Effector memory CD8-positive, alpha-beta T cell (primary cell): ENCODE results near the gene AARS2.

Experiments
- ATAC-seq: fragments of 150-1000 bp; cut with Tn5 transposase; replicated peaks from 2 replicates; pipeline ENCODE4 v1.10.0; 2021; ENCODE audit warnings: mild to moderate bottlenecking, moderate library complexity
- DNase-seq, 3 experiments: peaks; one replicate each; pipeline ENCODE4 v3.0.0; 2021
- H3K27ac Mint-ChIP-seq, 2 donors: one replicate each; pipeline ENCODE4 v1.8.0; 2022; ENCODE audit warnings: mild to moderate bottlenecking in 2 of 2, mixed read lengths in 2 of 2, moderate library complexity in 2 of 2
- H3K27me3 Mint-ChIP-seq, 2 donors: one replicate each; pipeline ENCODE4 v1.8.0; 2022; ENCODE audit warnings: mixed read lengths in 2 of 2
- H3K36me3 Mint-ChIP-seq: one replicate; pipeline ENCODE4 v1.8.0; 2022; ENCODE audit warnings: mild to moderate bottlenecking, moderate library complexity, mixed read lengths; ENCODE audit not compliant: insufficient read depth
- H3K4me1 Mint-ChIP-seq, 2 donors: one replicate each; pipeline ENCODE4 v1.8.0; 2022; ENCODE audit warnings: low read depth in 2 of 2, mixed read lengths in 2 of 2
- H3K4me3 Mint-ChIP-seq, 2 donors: one replicate each; pipeline ENCODE4 v1.8.0; 2022; ENCODE audit warnings: mild to moderate bottlenecking in 2 of 2, mixed read lengths in 2 of 2, moderate library complexity in 2 of 2
- H3K9me3 Mint-ChIP-seq, 2 donors: one replicate each; pipeline ENCODE4 v1.8.0; 2022; ENCODE audit warnings: mixed read lengths in 2 of 2

AARS2 gene

DNA sequence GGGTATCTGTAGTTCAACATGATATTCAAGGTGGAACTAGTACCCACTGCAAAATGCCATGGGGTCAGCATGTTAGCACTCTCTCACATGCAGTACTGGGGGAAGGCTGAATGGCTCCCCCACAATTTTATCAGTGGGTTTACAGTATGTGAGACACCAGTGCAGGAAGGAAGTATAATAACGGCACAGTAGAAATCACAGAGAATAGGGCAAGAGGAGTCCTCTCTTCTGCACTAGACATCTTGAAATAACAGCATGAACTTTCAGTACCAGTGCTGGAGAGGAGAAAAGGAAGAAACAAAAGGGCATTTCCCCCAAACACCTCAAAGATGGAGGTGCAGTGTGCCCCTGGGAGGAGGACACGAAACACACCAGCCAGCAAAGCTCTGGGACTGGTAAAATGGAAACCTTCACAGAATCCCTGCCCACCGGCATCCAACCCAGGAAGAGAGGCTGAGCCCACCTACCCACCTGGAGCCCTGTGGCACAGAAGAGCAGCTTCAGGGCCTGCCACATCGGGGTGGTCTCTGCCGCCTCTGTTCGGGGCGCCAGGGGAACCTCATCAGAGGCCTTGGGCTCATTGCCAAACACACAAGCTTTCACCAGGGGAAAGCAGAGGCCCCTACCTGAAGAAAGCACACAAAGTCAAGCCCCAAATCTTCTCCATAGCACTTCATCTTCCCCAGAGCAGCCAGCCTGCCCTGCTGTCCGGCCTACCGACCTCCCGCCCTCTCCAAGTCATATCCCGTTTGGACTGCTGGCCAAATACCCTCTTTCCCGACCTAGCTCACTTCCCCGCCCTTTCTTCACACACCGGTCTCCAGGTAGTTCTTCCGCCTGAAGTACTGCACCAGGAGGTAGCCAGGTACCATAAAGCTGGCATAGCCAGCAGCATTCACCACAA is 57.0 kb downstream of the AARS2 start:
- H3K4me3 Mint-ChIP-seq: peak overlapping the region; percentile 76 to 87
- no peak for DNase-seq
- ATAC-seq: peak; percentile 9
- H3K9me3 Mint-ChIP-seq: no peaks in the 10 kb centered on the region
- peak overlapping the region; percentile 79 to 83 for H3K27ac Mint-ChIP-seq
- no peaks in the 10 kb centered on the region for H3K27me3 Mint-ChIP-seq
- peaks cover 51 to 58% of the 10 kb centered on the region in 2 donors for H3K4me1 Mint-ChIP-seq
- H3K36me3 Mint-ChIP-seq: peaks cover 86% of the 10 kb centered on the region

- ATAC-seq (no peak), DNase-seq (no peak)
- Mint-ChIP-seq H3K4me3 (peak overlapping the region; percentile 76 to 87), H3K27ac (peak overlapping the region; percentile 79 to 83), H3K27me3 (no peaks in the 10 kb centered on the region), H3K9me3 (no peaks in the 10 kb centered on the region), H3K4me1 (peaks cover 50 to 56% of the 10 kb centered on the region in 2 donors), H3K36me3 (peaks cover 93% of the 10 kb centered on the region)
Measured at GRCh38 chr6:44255105-44255808, 57.9 kb downstream of the AARS2 start.

- peak overlapping the region; percentile 79 to 83 for H3K27ac Mint-ChIP-seq
- peaks cover 93% of the 10 kb centered on the region for H3K36me3 Mint-ChIP-seq
- peak overlapping the region in 1 of 2 donors; percentile 76 for H3K4me3 Mint-ChIP-seq
- peaks cover 57 to 61% of the 10 kb centered on the region in 2 donors for H3K4me1 Mint-ChIP-seq
- no peak for DNase-seq
- H3K9me3 Mint-ChIP-seq: no peaks in the 10 kb centered on the region
- H3K27me3 Mint-ChIP-seq: no peaks in the 10 kb centered on the region
- ATAC-seq: no peak
Measured at GRCh38 chr6:44254191-44255104, 58.7 kb downstream of the AARS2 start.

GRCh38 chr6:44253307-44254101 is 59.6 kb downstream of the AARS2 start:
- ATAC-seq (peak; percentile 19), DNase-seq (peak; percentile 58 to 68 (median 64))
- Mint-ChIP-seq H3K27ac (peak overlapping the region; percentile 79 to 83), H3K27me3 (no peaks in the 10 kb centered on the region), H3K4me3 (peak overlapping the region in 1 of 2 donors; percentile 45), H3K9me3 (no peaks in the 10 kb centered on the region), H3K4me1 (peaks cover 62 to 70% of the 10 kb centered on the region in 2 donors), H3K36me3 (peaks cover 98% of the 10 kb centered on the region)

DNA sequence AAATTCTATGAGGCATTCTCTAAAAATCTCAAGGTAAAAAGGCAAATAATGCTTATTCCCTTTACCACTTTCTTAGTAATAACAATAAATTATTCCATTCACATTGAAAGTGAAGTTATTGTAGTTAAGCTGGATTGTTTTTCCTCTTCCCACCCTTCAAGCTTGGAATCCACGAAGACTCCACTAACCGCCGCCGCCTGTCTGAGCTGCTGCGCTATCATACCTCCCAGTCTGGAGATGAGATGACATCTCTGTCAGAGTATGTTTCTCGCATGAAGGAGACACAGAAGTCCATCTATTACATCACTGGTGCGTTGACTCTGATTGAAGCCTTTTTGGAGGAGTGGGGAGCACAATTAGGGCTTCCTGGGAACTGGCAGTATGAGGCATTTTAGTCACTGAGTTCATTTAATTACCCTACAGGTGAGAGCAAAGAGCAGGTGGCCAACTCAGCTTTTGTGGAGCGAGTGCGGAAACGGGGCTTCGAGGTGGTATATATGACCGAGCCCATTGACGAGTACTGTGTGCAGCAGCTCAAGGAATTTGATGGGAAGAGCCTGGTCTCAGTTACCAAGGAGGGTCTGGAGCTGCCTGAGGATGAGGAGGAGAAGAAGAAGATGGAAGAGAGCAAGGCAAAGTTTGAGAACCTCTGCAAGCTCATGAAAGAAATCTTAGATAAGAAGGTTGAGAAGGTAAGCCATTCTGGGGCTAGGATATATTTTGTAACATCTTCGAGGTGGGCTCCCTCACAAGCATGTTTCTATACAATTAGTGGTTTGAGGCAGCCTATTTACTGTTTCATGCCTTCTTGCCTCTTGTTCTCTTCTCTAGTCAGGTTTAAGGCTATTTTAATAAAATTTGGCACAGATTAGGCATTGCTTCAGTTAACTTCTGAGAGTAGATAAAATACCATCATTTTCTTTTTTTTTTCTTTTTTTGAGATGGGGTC is 61.3 kb downstream of the AARS2 start:
- H3K36me3 Mint-ChIP-seq: peaks cover 100% of the 10 kb centered on the region
- H3K4me3 Mint-ChIP-seq: peak overlapping the region in 1 of 2 donors; percentile 5
- H3K27ac Mint-ChIP-seq: peak overlapping the region in 1 of 2 donors; percentile 83
- no peaks in the 10 kb centered on the region for H3K27me3 Mint-ChIP-seq
- peaks cover 66 to 74% of the 10 kb centered on the region in 2 donors for H3K4me1 Mint-ChIP-seq
- H3K9me3 Mint-ChIP-seq: no peaks in the 10 kb centered on the region
- DNase-seq (no peak), ATAC-seq (no peak)

- DNase-seq (no peak), ATAC-seq (no peak)
- Mint-ChIP-seq H3K4me1 (peaks cover 61 to 66% of the 10 kb centered on the region in 2 donors), H3K4me3 (no peak overlapping the region), H3K27ac (no peak overlapping the region), H3K27me3 (no peaks in the 10 kb centered on the region), H3K9me3 (no peaks in the 10 kb centered on the region), H3K36me3 (peaks cover 100% of the 10 kb centered on the region)
Measured at GRCh38 chr6:44250718-44251123, 62.4 kb downstream of the AARS2 start.

- no peak overlapping the region for H3K4me3 Mint-ChIP-seq
- no peaks in the 10 kb centered on the region for H3K27me3 Mint-ChIP-seq
- no peak for DNase-seq
- no peaks in the 10 kb centered on the region for H3K9me3 Mint-ChIP-seq
- ATAC-seq: no peak
- H3K4me1 Mint-ChIP-seq: peaks cover 61 to 65% of the 10 kb centered on the region in 2 donors
- H3K36me3 Mint-ChIP-seq: peaks cover 100% of the 10 kb centered on the region
- H3K27ac Mint-ChIP-seq: peak overlapping the region; percentile 98 to 100
Measured at GRCh38 chr6:44250067-44250717, 63.0 kb downstream of the AARS2 start.
